ENCODE data around the gene FEN1. TPM values are rescaled to one million over a fixed set of nuclear protein-coding genes. Genes with fewer than 3 reads are reported as not detected.
A peak's percentile ranks its signal among the peaks of the same experiment; 100 is the strongest.

The FEN1 gene
- total RNA-seq, 1 donor from 2014 or later, result 8.3 TPM

- DNase-seq (ENCODE audit: low read depth in 2 of 2), result no peak
Measured at GRCh38 chr11:61817471-61818202, 24.9 kb downstream of the FEN1 start.

DNA sequence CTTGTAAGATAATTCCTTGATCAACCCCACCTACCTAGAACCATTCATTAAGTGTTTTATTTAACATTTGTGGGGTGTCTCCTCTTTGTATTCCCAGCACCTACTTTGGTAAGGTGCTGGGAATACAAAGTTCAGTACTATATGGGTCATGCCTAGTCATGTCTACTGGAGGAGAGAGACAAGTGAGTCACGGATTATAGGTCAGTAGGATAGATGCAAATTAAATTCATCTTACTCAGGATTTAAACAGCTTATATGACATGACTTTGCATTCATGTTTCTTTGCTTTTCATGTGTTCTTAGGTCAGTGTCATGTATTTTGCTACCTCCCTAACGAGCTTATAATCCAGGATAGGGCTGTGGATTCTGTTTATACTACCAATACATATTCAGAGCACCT lies 27.5 kb downstream of the FEN1 start:
- DNase-seq (ENCODE audit: low read depth in 2 of 2), result peak in 1 of 2 donors; percentile 57

- DNase-seq (ENCODE audit: low read depth in 2 of 2), result no peak
Measured at GRCh38 chr11:61826930-61827570, 34.3 kb downstream of the FEN1 start.

DNA sequence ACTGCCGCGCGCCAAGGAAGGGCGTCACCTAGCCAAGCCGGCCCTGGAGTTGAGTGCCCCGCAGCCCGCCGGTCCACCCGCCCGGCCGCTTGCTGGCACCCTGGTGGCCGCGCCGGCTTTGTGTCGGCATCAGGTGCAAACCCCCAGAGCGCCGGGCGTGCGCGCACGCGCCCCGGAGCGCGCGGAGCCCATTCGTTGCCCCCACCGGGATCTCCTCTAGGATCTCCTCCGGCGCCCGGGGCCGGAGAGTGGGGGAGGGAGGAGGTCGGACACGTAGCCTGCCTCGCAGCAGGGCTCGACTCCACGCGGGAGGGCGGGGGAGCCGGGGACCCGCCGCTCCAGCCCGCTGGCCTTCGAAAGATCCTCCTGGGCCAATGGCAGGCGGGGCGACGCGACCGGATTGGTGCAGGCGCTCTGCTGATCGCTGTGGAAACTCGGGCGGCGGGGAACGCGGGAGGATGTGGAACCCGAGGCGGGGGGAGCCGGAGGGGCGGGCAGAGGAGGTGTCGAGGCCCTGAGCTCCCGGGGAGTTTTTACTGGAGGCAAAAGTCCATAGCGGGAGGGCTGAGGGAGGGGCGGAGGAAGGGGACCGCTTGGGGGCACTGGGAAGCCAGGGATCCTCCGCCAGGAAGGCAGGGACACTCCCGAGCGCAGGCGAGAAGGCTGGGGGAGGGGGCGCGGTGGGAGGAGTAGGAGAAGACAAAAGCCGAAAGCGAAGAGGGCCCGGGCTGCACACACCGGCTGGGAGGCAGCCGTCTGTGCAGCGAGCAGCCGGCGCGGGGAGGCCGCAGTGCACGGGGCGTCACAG lies 35.1 kb downstream of the FEN1 start, which contains the start of gene FADS2:
Gene FADS2, plus strand, starts transcription at position 730 of the 808 bp plus-strand sequence. CDS start 91 bp downstream, outside the sequence.
- DNase-seq (ENCODE audit: low read depth in 2 of 2), result peak; percentile 86 to 88

GRCh38 chr11:61828379-61828628 lies 35.6 kb downstream of the FEN1 start:
- no peak for DNase-seq (ENCODE audit: low read depth in 2 of 2)

- peak; percentile 17 to 35 for DNase-seq (ENCODE audit: low read depth in 2 of 2)
Measured at GRCh38 chr11:61828629-61829407, 36.1 kb downstream of the FEN1 start.

DNA sequence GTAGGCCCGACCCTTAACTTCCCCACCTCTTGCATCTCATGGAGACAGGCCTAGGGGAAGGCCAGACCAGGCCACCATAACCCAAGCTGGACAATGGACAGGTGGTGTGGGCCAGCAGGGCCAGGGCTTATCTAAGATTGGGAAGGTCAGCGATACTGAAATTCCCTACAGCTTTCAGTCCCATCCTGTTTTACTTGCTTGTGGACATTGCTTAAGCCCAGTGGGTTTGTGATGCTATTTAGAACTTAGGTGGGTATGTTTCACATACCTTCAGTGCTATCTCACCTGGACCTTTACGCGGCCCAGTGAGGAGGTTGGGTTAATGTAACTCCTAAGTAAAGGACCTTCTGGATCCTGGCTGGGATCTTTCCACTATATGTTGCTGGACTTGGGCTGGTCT lies 37.1 kb downstream of the FEN1 start:
- no peak for DNase-seq (ENCODE audit: low read depth in 2 of 2)

DNA sequence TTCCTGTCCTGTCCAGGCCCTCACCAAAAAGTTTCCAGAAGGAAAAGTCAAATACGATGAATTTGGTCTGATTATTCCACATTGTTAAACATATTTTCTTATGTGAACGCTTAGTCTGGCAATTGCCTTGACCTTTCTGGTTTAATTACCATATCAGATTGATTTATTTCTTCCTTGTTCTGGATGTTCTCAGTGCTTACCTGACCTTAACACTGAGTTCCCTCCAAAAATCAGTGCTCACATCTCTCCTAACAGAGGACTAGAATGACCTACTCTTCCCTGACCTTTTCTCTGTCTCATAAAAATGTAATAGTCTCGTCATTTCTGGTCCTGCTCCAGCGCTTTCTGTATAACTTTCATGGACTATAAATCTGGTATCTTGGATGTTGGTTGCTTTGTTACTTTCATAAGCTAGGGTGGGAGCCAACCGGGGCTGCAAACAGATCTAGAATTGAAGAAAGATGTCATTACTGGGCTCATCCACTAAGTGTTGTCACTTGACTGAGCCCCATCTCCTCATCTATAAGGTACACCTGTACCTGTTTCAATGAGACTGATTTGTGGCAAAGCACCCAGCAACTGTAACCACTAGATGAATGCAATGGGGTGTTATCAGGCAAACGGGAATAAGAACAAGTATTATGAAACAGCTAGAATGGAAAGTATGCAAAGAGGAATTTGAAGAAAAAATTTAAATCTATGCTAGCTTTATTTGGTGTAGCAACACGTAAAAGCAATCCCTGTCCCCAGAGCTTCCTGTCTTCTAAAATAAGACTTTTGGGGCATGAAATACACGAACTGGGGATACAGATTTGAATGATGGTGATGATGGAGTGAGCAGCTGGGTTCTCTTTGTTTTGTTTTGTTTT lies 37.8 kb downstream of the FEN1 start:
- no peak for DNase-seq (ENCODE audit: low read depth in 2 of 2)

DNA sequence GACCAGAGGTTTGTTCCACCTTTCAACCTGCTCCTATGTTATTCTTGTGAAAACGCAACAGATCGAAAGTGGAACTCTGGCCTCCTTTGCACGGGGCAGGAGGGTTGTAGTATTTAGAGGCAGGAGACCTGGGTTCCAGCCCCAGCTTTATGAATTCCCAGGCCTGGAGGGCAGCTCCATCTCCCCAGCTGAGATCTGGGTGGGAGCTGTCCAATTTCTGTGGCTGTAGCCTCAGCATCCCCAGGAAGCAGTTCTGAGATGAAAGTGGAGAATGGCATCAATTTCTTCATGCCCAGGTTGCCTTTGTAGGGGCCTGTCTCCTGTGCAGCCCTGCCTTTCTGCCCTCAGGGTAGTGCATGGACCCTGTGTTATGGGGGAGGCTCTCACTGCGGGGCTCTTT lies 39.5 kb downstream of the FEN1 start:
- DNase-seq (ENCODE audit: low read depth in 2 of 2), result no peak

DNA sequence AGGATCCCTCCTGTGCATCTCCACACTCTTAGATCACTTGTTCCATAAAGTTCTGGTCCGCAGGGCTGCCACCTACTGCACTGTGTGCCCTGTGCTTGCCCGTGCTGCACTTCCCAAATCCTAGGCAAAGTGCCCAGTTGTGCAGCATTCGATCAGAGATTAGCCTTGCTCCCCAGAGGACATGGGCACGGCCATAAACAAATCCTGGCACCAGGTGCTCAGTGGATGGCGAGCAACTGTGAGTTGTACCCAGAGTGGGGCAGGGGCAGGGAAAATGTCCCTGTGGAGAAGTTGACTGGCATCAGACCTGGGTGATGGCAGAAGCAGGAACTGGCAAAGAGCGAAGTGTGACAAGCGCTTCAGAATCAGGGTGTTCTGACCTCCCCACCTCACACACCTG lies 40.0 kb downstream of the FEN1 start:
- no peak for DNase-seq (ENCODE audit: low read depth in 2 of 2)

GRCh38 chr11:61833471-61833870 lies 40.8 kb downstream of the FEN1 start:
- DNase-seq (ENCODE audit: low read depth in 2 of 2), result no peak

DNA sequence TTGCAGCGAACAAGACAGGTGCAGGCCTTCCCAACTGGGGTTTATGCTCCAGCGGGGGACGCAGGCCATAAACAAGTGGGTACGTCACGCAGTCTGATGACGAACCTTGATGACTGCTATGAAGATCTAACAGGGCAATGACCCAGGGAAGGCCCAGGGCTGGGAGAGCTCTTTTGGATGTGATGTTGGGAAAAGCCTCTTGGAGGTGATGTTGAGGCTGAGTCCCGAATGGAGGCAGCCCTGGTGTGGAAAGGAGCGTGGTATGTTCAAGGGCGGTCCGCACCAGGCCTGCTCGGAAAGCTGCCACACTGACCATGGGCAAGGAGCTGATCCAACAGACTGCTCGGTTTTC lies 41.2 kb downstream of the FEN1 start:
- DNase-seq (ENCODE audit: low read depth in 2 of 2), result no peak

DNA sequence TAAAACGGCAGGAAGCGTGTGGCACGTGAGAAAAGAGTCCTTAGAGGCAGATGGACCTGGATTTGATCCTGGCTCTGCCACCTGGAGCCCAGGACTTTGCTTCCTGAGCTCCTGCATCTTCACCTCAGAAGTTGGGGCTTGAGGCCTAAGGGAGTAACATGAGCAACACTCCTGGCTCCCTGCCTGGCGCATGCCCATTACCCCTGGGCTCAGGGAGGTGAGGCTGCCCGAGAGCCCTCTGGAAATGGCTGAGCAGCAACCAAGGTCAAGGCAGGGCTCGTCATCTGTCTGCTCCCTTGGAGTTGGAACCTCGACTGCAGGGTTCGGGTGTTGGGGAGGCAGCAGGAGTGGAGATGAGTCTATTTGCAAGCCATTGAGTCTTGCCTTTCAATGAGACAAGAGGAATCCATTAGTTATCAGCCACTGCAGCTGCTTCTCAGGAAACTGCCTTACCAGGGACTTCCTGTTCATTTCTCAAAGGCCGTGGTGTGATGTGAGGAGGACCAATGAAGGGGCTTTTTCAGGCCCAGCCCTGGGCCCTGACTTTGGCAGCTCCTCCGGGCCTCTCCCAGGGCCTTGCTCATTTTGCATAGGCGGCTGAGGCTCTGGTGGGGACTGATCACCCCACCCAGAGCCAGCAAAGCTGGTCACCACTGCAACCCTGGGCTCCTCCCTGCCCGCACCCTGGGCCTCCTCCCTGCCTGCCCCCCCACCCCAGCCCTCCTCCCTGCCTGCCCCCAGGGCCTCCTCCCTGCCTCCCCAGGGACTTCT lies 41.8 kb downstream of the FEN1 start:
- peak; percentile 12 to 83 for DNase-seq (ENCODE audit: low read depth in 2 of 2)

DNA sequence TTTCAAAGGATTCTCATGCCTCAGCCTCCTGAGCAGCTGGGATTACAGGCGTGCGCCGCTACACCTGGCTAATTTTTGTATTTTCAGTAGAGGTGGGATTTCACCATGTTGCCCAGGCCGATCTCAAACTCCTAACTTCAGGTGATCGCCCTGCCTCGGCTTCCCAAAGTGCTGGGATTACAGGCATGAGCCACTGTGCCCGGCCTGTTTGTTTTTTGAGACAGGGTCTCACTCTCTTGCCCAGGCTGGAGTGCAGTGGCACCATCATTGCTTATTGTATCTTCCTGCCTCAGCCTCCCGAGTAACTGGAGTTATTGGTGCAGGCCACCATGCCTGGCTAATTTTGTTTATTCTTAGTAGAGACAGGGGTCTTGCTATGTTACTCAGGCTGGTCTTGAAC lies 43.5 kb downstream of the FEN1 start:
- no peak for DNase-seq (ENCODE audit: low read depth in 2 of 2)

- no peak for DNase-seq (ENCODE audit: low read depth in 2 of 2)
Measured at GRCh38 chr11:61837411-61838005, 44.8 kb downstream of the FEN1 start.

- no peak for DNase-seq (ENCODE audit: low read depth in 2 of 2)
Measured at GRCh38 chr11:61838501-61838900, 45.8 kb downstream of the FEN1 start.

GRCh38 chr11:61838921-61839320 lies 46.2 kb downstream of the FEN1 start:
- no peak for DNase-seq (ENCODE audit: low read depth in 2 of 2)

GRCh38 chr11:61839742-61840141 lies 47.0 kb downstream of the FEN1 start:
- no peak for DNase-seq (ENCODE audit: low read depth in 2 of 2)

DNA sequence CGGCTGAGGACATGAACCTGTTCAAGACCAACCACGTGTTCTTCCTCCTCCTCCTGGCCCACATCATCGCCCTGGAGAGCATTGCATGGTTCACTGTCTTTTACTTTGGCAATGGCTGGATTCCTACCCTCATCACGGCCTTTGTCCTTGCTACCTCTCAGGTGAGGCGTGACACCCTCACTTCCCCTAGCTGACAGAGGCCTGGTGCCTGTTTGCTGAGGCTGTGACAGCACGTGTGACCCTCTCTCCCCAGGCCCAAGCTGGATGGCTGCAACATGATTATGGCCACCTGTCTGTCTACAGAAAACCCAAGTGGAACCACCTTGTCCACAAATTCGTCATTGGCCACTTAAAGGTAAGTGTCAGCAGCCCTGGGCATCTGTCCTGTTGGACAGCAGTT lies 47.7 kb downstream of the FEN1 start:
- no peak for DNase-seq (ENCODE audit: low read depth in 2 of 2)
